ENCODE results near the gene PLA2G4A.
A peak's percentile ranks its signal among the peaks of the same experiment; 100 is the strongest.

Gene PLA2G4A

GRCh38 chr1:187032316-187032981 lies 203.7 kb downstream of the PLA2G4A start:
- no peak for DNase-seq (ENCODE audit: low read depth in 2 of 2)
- no peak overlapping the region for H3K4me3 ChIP-seq (replicated peaks in 1 of 2; ENCODE audit: low read depth in 2 of 2, low read length in 2 of 2)
- TF ChIP-seq CTCF (IDR thresholded peaks at IDR 0.05; ENCODE audit: low read depth, low read length) = no peak

GRCh38 chr1:187032982-187033692 lies 204.4 kb downstream of the PLA2G4A start:
- no peak overlapping the region for H3K4me3 ChIP-seq (replicated peaks in 1 of 2; ENCODE audit: low read depth in 2 of 2, low read length in 2 of 2)
- TF ChIP-seq CTCF (IDR thresholded peaks at IDR 0.05; ENCODE audit: low read depth, low read length) = no peak
- peak; percentile 27 to 59 for DNase-seq (ENCODE audit: low read depth in 2 of 2)

- TF ChIP-seq CTCF (IDR thresholded peaks at IDR 0.05; ENCODE audit: low read depth, low read length) = no peak
- H3K4me3 ChIP-seq (replicated peaks in 1 of 2; ENCODE audit: low read depth in 2 of 2, low read length in 2 of 2) = no peak overlapping the region
- no peak for DNase-seq (ENCODE audit: low read depth in 2 of 2)
Observed at GRCh38 chr1:187033693-187034390, 205.1 kb downstream of the PLA2G4A start.

- no peak overlapping the region for H3K4me3 ChIP-seq (replicated peaks in 1 of 2; ENCODE audit: low read depth in 2 of 2, low read length in 2 of 2)
- TF ChIP-seq CTCF (IDR thresholded peaks at IDR 0.05; ENCODE audit: low read depth, low read length) = no peak
- DNase-seq (ENCODE audit: low read depth in 2 of 2) = no peak
Observed at GRCh38 chr1:187034501-187034900, 205.8 kb downstream of the PLA2G4A start.

- H3K4me3 ChIP-seq (replicated peaks in 1 of 2; ENCODE audit: low read depth in 2 of 2, low read length in 2 of 2) = no peak overlapping the region
- TF ChIP-seq CTCF (IDR thresholded peaks at IDR 0.05; ENCODE audit: low read depth, low read length) = no peak
- no peak for DNase-seq (ENCODE audit: low read depth in 2 of 2)
Observed at GRCh38 chr1:187037973-187038553, 209.3 kb downstream of the PLA2G4A start.
